Measurements from ENCODE around the gene IGSF11.
"Not testable (repeated sequence)": the region's sequence is repeated elsewhere in the genome, so short reads cannot be mapped to it uniquely, and the experiment has no call there.

The IGSF11 gene

DNA sequence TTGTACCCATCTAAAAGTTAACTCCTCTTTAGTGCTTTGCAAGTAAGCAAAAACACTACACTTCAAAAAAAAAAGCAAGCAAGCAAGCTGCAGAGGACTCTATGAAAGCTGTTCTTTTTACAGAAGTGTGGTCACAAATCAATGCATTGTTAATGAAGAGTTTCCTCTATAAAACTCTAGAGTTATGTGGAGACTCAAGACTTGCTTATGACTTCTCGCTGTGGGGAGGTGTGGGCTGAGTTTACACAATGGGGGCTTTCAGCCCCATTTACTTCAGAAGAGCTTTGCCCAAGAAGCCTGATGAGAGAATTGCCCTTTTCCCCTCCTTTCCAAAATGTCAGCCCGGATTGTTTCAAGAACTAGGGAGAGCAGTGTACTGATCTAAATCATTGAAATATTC is 144.4 kb downstream of the IGSF11 start:
- DNase-seq (ENCODE audit: insufficient read length, low spot score) (no peak), FAIRE-seq (no peak)

DNA sequence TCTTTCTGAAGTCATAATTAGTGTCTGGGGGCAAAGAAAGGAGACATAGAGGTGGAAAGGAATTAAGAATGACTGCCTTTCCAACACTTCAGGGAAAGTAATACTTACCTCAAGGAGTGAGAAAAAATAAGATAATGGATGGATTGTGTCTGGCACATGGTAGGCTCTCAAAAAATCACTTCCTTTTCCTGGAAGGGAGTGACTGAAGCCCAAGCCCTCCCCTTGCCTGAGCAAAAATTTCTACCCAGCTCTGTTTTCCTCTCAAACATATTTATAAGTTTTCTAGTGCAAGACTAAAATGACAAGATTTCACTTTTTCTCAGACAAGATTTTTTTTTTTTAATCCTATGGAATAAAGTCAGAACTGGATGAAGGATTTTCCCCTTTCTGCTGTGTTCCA is 145.0 kb downstream of the IGSF11 start:
- DNase-seq (ENCODE audit: insufficient read length, low spot score) (no peak), FAIRE-seq (no peak)

DNA sequence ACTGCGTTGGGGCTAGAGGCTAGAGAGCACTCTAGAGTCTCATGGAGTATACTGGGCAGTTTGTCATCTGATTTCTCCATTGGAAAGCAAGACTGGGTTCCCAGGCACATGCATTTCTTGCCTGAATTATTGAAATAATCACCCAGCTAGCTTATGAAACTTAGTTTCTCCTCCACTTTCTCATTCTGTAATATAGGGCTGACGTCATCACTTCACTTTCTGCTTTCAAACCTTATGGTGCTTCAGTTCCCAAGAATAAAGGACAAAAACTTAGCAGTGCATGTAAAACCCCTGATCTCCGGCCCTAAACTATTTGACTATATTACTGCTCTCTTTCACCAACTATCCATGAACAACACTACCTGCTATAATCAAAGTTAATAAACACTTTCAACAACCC is 147.9 kb downstream of the IGSF11 start:
- no peak for DNase-seq (ENCODE audit: insufficient read length, low spot score)
- no peak for FAIRE-seq

DNA sequence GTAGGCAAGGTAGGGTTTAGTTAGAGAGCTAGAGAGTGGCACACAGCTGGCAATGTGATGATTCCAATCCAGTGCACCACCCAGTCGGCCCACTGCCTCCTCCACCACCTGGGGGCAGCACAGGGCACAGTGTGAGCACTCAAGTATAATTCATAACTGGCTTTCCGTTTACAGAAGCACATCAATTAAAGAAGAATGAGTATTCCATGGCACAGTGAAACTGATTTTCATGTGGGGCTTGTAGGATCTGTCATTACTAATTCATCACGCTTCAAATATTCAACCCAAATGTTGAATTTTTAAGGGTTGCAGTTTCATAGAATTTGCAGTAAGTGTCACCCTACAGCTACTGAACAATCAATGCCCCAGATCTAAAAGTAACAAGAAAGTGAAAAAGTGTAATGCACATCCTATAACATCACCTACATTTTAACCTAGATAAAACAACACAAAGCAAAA is 149.9 kb downstream of the IGSF11 start:
- FAIRE-seq (peak; percentile 77), DNase-seq (ENCODE audit: insufficient read length, low spot score) (peak; percentile 14)

DNA sequence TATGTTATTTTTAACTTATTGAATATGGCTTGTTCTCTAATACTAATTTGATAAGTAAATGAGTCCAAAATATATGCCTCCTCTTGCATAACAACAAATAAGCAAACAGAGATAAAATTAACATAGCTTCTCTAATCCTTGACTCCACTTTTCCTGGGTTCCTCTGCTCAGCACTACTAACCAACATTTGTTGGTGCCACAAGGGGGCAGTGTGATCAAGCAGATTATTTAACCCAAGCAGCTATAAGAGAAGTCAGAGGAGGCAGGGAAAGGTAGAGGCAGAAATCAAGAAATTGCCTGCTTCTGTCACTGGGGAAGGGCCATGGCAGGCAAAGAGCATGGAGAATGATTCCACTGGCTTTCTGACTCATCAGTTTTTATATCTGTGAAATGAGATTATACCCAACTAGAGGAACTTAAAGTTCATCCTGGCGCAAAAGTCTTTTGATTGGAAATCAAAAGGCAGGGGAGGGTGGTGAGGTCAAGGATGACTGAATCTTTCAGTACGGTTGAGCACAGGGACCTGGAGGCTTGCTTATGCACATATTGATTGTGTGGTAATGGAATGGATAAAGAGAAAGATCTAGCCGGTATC is 152.2 kb downstream of the IGSF11 start:
- DNase-seq (ENCODE audit: insufficient read length, low spot score) (peak; percentile 28), FAIRE-seq (no peak)

DNA sequence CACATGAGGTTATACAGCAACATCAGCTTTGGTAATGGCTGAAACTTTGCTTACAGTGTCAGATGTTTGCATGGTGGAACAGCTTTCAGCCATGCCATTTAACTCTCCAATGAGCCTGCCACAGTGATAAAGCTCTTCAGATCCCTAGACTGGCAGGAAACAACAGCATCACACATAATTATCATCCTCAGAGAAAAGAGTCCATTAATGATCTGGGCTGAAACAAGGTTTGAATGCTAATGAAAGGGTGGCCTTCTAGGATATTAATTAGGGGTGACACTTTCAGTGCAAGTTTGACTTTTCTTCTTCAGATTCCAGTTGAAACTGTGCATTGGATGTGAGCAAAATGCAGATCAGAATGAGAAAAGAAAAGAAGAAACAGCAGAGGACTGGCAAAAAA is 166.6 kb downstream of the IGSF11 start:
- FAIRE-seq: no peak
- no peak for DNase-seq (ENCODE audit: insufficient read length, low spot score)

DNA sequence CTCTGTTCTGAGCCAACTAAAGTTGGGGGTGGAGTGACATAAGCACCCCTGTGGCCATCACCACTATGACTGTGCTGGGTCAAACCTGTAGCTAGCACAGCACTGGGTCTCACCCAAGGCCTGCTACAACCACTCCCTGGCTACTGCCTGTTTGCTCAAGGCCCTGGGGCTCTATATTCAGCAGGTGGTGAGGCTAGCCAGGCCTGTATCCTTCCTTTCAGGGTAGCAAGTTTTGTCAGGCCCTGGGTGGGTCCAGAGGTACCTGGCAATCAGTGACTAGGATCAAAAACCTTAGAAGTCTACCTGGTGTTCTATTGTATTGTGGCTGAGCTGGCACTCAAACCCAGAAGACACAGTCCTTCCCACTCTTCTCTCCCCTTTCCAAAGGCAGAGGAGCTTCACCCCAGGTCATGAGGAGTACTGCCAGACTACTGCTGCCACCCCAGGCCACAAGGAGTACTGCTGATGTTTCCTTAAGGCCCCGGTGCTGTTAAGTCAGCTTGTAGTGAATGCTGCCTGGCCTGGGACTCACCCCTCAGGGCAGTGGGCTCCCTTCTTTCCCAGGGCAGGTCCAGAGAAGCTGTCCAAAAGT is 170.8 kb downstream of the IGSF11 start:
- DNase-seq (ENCODE audit: insufficient read length, low spot score): no peak
- no peak for FAIRE-seq

DNA sequence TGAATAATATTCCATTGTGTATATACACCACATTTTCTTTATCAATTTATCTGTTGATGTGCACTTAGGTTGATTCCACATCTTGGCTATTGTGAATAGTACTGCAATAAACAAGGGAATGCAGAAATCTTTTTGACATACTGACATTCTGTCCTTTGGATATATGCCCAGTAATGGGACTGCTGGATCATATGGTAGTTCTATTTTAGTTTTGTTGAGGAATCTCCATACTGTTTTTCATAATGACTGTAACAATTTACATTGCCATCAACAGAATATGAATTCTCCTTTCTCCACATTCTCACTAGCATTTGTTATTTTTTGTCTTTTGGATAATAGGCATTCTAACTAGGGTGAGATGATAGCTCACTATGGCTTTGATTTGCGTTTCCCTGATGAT is 174.7 kb downstream of the IGSF11 start:
- FAIRE-seq (no peak), DNase-seq (ENCODE audit: insufficient read length, low spot score) (no peak)

DNA sequence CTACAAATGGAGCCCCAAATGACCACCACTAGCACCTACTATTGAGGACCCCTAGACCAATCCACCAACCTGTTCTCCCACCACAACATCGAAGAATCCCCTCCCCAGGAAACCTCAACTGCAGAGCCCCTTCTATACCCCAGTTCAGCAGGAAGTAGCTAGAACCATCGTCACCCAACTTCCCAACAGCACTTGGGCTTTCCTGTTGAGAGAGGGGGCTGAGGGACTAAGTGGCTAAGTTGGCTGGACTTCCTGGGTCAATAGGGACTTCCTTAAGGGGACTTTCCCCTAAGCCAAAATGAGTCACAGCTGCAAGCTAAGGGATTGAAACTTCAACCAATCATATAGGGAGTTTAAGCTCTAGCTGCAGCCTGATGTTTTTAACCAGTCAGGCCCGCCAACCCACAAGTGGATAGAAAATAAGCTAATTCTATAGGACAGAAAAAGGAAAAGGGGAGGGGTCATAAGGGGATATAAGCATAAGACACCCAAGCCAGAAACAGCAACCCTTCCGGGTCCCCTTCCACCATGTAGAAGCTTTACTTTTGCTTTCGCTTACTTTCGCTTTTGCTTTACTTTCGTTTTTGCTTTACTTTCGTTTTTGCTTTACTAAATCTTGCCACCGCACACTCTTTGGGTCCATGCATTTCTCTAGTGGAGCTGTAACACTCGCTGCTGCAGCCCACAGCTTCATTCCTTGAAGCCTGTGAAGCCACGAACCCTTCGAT is 183.0 kb downstream of the IGSF11 start:
- FAIRE-seq; DNase-seq (ENCODE audit: insufficient read length, low spot score): not testable (repeated sequence)

DNA sequence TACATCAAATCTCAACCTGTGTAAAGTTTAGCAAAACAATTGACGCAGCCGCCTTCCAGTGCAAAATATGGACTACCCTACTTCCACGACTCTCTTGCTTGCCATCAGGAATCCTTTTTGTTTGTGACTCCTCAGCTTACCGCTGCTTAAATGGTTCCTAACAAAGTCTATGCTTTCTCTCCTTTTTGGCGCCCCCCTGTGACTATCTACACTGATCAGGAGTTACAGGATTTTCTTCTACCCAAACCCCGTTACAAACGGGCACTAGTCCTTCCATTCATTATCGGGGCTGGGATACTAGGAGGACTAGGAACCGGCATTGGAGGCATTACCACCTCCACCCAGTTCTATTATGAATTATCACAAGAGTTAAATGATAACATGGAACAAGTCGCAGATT is 184.0 kb downstream of the IGSF11 start:
- FAIRE-seq: no peak

More for the DNA sequence above, 184.0 kb downstream of the IGSF11 start:
- DNase-seq (ENCODE audit: insufficient read length, low spot score): no peak
